HG02678 (cell line): ENCODE data around the gene THADA.
"Not testable (repeated sequence)": the region's sequence is repeated elsewhere in the genome, so short reads cannot be mapped to it uniquely, and the experiment has no call there.

Experiments
- ATAC-seq: cut with Tn5 transposase; IDR thresholded peaks from one replicate; pipeline ENCODE4 v1.9.1; 2021; ENCODE audit warnings: mild to moderate bottlenecking, moderate library complexity; ENCODE audit not compliant: unreplicated experiment

THADA gene, protein sequence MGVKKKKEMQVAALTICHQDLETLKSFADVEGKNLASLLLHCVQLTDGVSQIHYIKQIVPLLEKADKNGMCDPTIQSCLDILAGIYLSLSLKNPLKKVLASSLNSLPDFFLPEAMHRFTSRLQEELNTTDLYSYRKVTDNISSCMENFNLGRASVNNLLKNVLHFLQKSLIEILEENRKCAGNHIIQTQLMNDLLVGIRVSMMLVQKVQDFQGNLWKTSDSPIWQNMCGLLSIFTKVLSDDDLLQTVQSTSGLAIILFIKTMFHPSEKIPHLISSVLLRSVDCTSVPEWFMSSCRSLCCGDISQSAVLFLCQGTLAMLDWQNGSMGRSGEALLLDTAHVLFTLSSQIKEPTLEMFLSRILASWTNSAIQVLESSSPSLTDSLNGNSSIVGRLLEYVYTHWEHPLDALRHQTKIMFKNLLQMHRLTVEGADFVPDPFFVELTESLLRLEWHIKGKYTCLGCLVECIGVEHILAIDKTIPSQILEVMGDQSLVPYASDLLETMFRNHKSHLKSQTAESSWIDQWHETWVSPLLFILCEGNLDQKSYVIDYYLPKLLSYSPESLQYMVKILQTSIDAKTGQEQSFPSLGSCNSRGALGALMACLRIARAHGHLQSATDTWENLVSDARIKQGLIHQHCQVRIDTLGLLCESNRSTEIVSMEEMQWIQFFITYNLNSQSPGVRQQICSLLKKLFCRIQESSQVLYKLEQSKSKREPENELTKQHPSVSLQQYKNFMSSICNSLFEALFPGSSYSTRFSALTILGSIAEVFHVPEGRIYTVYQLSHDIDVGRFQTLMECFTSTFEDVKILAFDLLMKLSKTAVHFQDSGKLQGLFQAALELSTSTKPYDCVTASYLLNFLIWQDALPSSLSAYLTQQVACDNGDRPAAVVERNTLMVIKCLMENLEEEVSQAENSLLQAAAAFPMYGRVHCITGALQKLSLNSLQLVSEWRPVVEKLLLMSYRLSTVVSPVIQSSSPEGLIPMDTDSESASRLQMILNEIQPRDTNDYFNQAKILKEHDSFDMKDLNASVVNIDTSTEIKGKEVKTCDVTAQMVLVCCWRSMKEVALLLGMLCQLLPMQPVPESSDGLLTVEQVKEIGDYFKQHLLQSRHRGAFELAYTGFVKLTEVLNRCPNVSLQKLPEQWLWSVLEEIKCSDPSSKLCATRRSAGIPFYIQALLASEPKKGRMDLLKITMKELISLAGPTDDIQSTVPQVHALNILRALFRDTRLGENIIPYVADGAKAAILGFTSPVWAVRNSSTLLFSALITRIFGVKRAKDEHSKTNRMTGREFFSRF (N-terminal part only)

DNA sequence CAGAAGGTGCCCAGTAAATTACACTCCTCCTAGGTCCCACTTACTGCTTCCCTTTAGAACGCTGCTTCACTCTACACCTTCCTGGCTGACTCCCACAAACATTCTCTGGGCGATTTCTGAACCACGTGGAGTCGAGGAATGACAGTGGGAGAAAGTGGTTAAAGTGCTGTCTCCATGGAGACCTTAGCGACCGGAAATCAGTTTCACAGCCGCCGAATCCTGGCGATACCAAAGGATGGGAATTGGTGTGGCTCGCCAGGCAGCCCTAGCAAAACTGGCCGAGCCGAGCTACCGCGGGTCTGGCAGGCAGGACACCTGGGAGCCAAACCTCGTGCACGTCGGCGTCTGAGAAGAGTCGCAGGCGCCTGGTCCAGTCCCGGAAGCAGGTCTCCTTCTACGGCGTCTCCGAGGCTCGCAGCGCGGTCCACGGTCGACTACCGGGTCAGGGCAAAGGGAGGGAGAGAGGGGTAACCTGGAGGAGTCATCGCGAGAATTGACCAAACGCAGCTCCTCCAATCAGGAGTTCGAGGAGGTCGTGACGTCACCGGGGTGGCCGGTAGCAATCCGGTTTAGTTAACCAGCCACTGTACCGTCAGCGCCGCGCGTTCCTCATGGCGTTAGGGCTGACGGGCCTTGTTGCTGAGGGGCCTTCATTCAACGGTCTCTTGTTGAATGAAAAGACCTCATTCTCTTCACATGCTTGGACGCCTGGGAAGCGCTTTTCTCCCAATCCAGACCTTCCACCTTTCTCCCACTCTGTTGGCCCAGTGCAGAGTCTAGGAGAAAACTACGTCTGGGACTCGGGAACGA is at the start of gene THADA:
Gene THADA, minus strand, starts transcription at position 436 of the 810 bp plus-strand sequence. CDS start 3,646 bp downstream, outside the sequence.
- peak; percentile 99 for ATAC-seq

DNA sequence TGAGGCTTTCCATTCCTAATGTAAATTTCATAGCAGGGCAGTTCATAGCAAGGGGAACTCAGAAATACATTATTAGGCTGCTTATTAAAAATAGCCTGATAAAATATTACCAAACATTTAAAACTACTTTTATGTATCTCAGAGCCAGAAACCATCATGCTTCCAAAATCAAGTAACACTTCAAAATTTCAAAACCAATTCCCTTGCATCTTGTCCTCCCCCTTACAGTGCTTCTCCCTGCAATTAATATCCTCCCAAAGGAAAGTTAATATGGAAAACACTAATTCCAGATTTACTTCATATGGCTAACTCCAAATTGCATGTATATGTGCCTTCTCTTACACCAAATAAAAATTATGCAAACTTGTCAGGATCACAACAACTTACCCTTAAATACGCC is 47.8 kb upstream of the THADA start:
- ATAC-seq = no peak

DNA sequence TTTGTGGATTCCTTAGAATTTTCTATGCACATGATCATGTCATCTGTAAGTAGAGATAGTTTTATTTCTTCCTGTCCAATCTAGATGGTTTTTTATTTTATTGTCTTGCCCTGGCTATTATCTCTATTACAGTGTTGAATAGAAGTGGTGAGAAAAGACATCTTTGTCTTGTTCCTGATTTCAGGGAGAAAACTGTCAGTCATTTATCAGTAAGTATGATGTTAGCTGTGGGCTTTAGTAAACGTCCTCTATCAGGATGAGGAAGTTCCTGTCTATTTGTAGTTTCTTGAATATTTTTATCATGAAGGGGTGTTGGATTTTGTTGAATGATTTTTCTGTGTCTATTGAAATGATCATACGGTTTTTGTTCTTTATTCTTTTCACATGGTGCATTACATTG is 46.5 kb upstream of the THADA start:
- ATAC-seq = no peak

DNA sequence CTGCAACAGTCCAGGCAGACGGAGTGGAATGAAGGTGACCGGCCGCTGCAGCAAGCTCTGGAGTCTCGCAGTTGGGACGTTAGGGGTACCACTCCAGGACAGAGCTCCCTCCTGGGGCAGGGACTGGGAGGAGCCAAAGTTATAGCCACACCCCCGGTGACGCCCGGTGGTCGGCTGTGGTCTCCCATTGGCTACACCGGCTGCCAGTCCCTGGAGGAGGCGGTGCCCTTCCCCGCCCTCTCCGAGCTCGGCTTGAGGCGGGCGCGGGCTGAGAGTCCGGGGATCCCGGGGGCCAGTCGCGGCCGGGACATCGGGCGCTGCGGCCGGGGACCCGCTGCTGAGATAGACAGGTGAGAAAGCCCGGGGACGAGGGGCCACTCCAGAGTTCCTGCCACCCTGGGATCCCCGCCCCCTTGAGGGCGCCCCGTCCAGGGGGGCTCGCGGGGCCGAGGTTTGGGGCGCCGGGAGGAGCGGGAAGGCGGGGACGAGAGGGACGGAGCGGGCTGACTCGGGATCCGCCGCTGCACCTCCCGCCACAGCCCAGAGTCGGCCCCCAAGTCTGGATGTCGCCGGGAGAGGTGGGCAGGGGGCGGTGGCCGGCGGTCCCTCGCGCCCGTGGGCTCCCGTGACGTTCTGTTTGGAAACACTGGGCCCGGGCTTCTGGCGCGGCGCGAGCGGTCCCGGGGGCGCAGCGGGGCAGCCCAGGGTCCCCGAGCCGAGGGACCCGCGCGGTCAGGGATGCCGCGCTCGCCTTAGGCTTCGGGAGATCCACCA is 41.4 kb upstream of the THADA start, which contains the start of gene PLEKHH2:
Gene PLEKHH2, plus strand, starts transcription at position 231 of the 774 bp plus-strand sequence. CDS start 7,414 bp downstream, outside the sequence.
- ATAC-seq = peak; percentile 100

DNA sequence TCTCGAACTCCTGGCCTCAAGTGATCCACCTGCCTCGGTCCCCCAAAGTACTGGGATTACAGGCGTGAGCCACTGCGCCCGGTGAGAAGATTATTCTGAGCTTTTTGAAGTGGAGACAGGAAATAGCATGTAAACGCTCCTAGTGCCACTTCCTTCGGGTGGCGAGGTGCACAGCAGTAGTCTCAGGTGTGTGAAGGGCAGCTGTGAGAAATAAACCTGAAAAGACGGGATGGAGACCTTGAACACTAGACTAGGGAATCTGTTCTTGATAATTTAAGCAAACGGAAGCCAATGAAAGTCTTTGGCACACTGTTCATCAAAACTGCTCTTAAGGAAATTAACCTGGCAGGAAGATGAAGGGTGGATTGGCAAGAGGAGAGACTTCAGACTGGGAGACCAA is 40.8 kb upstream of the THADA start:
- ATAC-seq = no peak

DNA sequence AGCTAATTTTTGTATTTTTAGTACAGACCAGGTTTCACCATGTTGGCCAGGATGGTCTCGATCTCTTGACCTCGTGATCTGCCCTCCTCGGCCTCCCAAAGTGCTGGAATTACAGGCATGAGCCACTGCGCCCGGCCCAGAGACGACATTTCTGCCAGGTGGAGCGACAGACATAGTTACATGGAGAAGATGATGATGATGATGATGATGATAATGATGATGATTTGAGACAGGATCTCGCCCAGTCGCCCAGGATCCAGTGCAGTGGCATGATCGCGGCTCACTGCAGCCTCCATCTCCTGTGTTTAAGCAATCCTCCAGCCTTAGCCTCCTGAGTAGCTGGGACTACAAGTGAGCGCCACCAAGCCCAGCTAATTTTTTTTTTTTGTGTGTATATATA is 40.3 kb upstream of the THADA start:
- not testable (repeated sequence) for ATAC-seq

DNA sequence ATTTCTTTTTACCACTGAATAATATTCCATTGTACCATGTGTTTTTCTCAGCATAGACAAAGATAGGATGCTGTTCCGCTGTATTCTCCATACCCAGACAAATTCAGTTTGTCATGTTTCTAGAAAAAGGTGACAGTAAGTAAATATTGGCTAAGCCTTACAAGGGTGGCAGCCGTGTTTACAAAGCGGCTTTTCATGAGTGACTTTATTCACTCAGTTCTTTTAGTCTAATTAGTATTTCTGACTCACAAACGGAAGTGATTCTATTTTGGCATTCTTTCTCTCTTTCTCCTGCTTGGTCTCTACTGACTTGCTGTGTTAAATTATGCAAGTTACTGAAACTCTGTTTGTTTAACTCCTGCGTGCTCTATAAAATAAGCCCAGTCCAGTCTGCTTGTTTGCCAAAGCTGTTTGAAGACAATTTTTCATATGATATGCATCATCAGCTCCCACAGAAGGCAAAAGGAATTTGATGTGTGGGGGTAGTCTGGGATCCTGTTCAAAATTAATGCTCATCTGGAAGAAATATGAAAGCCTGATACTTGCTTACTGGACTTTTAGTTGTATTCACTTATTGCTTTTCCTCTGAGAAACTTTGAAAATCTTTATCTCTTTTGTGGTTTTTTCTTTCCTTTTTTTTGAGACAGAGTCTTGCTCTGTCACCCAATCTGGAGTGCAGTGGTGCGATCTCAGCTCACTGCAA is 38.9 kb upstream of the THADA start:
- no peak for ATAC-seq

DNA sequence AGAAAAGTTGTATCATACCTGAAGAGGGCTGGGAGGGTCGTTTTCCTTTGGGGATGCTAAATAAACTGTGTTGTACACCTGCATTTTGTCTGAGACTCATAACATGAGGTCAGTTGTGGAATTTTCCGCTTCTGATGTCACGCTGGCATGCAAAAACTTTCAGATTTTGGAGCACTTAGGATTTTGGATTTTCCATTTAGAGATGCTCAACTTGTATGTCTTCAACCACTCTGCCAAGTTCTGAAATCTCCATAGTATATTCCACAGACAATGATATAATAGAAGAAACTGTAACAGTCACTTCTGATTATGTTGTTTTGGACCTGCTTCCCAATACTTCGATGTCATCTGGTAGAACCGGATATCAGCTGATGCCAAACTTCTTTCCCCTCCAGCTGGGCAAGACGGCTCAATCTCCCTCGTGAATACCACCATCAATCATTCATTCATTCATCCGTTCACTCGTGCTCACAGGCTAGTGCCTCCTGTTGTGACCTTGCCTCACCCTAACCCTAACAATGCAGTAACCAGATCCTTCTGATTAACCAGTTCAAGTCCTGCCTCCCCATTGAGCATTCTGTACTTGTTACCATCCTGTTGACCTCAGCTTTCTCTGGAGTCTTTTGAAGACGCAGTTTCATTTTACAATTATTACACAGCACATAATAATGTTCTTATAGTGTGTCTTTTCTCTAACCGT is 35.9 kb upstream of the THADA start:
- no peak for ATAC-seq

DNA sequence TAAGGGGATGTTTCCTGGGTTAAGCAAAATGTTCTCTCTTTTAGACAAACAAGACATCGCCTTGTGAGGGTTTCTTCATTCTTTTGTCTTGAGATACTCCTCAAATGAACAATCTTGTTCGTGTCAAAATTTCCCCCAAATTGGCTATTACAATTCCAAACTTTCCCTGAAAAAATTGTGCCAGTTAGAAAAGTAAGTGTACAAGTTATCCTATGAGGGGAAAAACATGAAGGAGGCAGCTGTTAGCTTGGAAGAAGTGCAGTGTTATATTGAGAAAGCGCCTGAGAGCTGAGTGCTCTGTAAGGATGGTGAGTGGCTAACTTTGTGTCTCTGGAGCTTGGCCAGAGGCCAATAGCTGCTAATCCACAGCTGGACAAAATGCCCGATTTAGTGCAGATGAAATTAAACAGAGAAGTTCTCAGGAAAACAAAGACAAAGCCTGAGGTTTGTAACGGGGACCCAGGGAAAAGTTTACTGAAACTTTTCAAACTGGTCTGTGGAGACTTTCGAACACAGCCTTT is 27.2 kb upstream of the THADA start:
- no peak for ATAC-seq

DNA sequence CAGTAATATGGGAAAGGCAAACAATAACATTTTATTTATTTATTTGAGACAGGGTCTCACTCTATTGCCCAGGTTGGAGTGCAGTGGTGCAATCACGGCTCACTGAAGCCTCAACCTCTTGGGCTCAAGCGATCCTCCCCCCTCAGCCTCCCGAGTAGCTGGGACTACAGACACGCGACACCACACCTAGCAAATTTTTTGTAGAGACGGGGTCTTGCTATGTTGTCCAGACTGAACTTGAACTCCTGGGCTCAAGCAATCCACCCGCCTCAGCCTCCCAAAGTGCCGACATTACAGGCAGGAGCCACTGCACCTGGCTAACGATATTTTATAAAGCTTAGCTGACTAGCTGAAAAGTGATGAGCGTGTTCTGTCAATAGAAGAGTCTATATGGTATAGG is 23.7 kb upstream of the THADA start:
- no peak for ATAC-seq

DNA sequence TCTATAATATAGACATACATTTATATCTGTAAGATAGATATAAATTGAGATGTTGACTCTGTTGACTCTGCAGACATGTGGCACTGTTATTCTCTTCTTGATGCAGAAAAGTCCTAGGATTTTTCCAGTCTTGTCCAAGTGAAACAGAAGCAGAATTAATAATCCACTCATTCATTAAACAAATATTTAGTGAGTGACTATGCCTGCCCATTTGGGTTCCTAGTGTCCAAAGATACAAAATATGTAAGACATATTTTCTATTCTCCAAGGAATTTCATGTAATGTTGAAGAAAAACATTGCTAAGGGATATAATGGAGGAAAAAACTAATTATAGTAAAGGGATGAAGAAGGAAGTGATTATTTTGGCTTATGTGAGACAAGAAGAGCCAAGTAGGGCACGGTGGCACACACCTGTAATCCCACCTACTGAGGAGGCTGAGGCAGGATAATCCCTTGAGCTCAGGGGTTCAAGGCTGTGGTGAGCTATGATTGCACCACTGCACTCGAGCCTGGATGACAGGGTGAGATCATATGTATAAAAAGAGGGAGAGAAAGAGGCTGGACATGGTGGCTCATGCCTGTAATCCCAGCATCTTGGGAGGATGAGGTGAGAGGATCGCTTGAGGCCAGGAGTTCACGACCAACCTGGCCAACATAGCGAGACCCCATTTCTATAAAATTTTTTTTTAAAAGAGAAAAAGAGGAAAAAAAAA is 21.3 kb upstream of the THADA start:
- ATAC-seq = no peak

DNA sequence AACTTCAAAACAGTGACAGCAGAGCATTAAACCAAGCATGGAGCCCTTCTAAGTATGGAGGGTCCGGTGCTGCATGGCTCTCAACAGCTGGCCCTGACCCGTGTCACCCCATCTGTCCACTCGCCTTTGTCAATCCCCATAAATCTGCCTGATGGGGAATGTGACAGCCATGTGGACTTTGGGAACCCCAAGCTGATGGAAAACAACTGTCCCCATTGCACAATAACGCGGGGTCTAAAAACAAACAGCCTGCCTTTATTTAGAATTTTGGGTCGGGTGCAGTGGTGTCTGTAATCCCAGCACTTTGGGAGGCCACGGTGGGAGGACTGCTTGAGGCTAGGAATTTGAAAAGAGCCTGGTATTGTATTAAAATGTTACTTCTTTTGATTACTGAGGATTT is 17.1 kb upstream of the THADA start:
- no peak for ATAC-seq

DNA sequence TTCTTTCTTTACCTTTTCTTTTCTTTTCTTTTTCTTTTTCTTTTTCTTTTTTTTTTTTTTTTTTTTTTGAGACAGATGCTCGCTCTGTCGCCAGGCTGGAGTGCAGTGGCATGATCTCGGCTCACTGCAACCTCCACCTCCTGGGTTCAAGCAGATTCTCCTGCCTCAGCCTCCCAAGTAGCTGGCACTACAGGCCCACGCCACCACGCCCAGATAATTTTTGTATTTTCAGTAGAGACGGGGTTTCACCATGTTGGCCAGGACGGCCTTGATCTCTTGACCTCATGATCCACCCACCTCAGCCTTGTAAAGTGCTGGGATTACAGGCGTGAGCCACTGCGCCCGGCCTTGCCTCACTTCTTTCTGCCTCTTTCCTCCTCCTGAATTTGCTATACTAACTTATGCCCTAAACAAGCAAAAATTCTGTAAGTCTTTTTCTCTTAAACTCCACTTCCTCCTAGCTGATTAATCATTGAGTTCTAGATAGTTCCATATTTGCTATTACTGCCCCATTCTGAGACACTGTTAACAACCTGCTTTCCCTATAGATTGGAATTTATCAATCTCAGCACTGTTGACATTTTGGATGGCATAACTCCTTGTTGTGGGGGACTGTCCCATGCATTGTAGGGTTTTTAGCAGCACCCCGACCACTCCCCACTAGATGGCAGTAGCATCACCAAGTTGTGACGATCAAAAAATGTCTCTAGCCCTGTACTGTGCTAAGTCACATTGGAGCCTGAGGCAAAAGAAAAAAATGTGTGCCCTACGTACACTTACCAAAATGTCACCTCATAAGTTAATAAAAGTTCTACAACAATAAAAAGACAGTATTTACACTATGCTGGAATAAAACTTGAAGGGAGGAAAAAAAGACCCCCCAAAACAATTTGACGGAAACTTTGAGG is 16.4 kb upstream of the THADA start:
- ATAC-seq = peak; percentile 79

DNA sequence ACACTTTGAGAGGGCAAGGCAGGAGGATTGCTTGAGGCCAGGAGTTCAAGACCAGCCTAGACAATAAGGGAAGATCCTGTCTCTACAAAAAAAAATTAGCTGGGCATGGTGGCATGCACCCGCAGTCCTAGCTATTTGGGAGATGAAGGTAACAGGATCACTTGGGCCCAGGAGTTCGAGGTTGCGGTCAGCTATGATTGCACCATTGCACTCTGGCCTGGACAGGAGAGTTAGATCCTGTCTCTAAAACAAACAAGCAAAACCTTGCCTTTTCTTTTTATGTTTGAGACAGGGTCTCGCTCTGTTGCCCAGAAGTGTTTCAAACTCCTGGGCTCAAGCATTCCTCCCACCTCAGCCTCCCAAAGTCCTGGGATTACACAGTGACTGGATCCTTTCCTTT is 14.5 kb upstream of the THADA start:
- ATAC-seq = no peak

DNA sequence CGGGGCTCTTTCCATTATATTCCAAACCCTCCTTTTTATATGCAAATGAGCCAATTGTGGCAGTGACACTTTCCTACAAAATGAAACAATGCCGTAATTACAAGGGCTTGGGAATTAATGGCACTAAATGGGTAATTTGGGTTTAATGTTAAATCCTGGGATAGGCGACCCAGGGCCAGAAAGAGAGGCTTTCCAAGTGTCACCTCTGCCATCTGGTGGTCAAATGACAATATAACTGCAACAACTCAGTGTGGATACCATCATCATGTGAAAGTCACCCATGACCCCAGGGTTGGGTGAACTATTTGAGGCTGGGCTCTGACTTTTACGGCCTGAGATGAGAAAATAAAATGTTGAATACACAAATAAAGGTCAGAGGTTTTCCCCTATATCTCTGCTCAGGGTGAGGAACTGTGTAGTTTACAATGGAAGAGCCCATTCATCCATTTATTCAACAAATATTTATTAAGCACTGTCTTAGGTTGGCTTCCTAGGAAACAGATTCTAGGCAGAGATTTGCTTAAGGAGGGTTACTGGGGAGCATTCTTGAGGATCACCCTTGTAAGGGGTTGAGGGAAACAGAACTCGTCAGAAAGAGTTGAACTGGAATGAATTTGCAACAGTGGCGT is 13.6 kb upstream of the THADA start:
- peak; percentile 47 for ATAC-seq

DNA sequence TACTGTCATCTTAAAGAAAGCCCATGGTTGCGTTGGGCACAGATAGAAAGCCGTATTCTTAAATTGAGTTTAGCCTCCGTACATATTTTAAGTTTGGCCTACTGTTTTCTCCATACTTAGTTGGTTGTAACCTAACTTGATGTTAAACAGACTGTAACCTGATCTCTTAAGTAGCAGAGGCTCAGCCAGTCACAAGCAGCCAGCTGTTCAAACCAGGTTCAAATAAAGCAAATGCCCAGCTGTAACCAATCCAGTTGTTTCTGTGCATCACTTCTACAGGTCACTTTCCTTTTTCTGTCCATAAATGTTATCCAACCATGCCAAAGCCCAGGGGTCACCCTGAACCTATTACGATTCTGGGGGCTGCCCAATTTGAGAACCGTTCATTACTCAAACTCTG is 10.0 kb upstream of the THADA start:
- no peak for ATAC-seq
